GM20000 (cell line): Measurements from ENCODE around the gene PIM1.

Experiments
- DNase-seq: peaks from one replicate; pipeline ENCODE4 v3.0.0; 2012; ENCODE audit warnings: low spot score
- CTCF ChIP-seq: IDR thresholded peaks from 2 replicates; pipeline ENCODE4 v1.5.1; 2012; ENCODE audit warnings: mild to moderate bottlenecking, control low read depth; ENCODE audit errors: extremely low read depth, missing control alignments

Gene PIM1

GRCh38 chr6:37168163-37168758 lies 1.7 kb upstream of the PIM1 start:
- no peak for TF ChIP-seq CTCF
- DNase-seq = no peak

- no peak for TF ChIP-seq CTCF
- no peak for DNase-seq
Measured at GRCh38 chr6:37168811-37169495, 999 bp upstream of the PIM1 start.

GRCh38 chr6:37170273-37171200 lies 585 bp downstream of the PIM1 start:
- peak; percentile 12 for TF ChIP-seq CTCF
- peak; percentile 47 for DNase-seq

- no peak for DNase-seq
- TF ChIP-seq CTCF = no peak
Measured at GRCh38 chr6:37171201-37171969, 1.4 kb downstream of the PIM1 start.

- TF ChIP-seq CTCF = peak; percentile 78
- peak; percentile 79 for DNase-seq
Measured at GRCh38 chr6:37171970-37172812, 2.2 kb downstream of the PIM1 start.

GRCh38 chr6:37172912-37173492 lies 3.0 kb downstream of the PIM1 start:
- DNase-seq = no peak
- no peak for TF ChIP-seq CTCF
